Measurements from ENCODE around the gene COL5A3. TPM values are rescaled to one million over a fixed set of nuclear protein-coding genes. Genes with fewer than 3 reads are reported as not detected.
"Not testable (repeated sequence)": the region's sequence is repeated elsewhere in the genome, so short reads cannot be mapped to it uniquely, and the experiment has no call there.

The COL5A3 gene
- total RNA-seq (2014; rRNA removed; shearing (Covaris generic)): 0.02 and 0.22 TPM in 2 replicates

GRCh38 chr19:10010247-10010691 is at the start of gene COL5A3:
Gene COL5A3, minus strand, starts transcription at chr19:10010504. Its CDS starts 119 bp downstream, at chr19:10010385.
- DNase-seq (ENCODE audit: low spot score): no peak

GRCh38 chr19:10052602-10053360 is 42.5 kb upstream of the COL5A3 start:
- DNase-seq (ENCODE audit: low spot score): no peak

- DNase-seq (ENCODE audit: low spot score): no peak
Measured at GRCh38 chr19:10049626-10050025, 39.3 kb upstream of the COL5A3 start.

GRCh38 chr19:10045371-10045770 is 35.1 kb upstream of the COL5A3 start:
- DNase-seq (ENCODE audit: low spot score): no peak

GRCh38 chr19:10044390-10044789 is 34.1 kb upstream of the COL5A3 start:
- DNase-seq (ENCODE audit: low spot score): no peak

GRCh38 chr19:10043286-10043927 is 33.1 kb upstream of the COL5A3 start:
- DNase-seq (ENCODE audit: low spot score): peak; percentile 35

- DNase-seq (ENCODE audit: low spot score): no peak
Measured at GRCh38 chr19:10037809-10038208, 27.5 kb upstream of the COL5A3 start.

- DNase-seq (ENCODE audit: low spot score): no peak
Measured at GRCh38 chr19:10037367-10037766, 27.1 kb upstream of the COL5A3 start.

GRCh38 chr19:10036601-10037071 is 26.3 kb upstream of the COL5A3 start:
- DNase-seq (ENCODE audit: low spot score): no peak

GRCh38 chr19:10033614-10034013 is 23.3 kb upstream of the COL5A3 start:
- no peak for DNase-seq (ENCODE audit: low spot score)

- DNase-seq (ENCODE audit: low spot score): peak; percentile 89
Measured at GRCh38 chr19:10027158-10027997, 17.1 kb upstream of the COL5A3 start.

- no peak for DNase-seq (ENCODE audit: low spot score)
Measured at GRCh38 chr19:10026744-10027143, 16.4 kb upstream of the COL5A3 start.

- DNase-seq (ENCODE audit: low spot score): not testable (repeated sequence)
Measured at GRCh38 chr19:10023096-10023495, 12.8 kb upstream of the COL5A3 start.

GRCh38 chr19:10021863-10022262 is 11.6 kb upstream of the COL5A3 start:
- DNase-seq (ENCODE audit: low spot score): no peak

- no peak for DNase-seq (ENCODE audit: low spot score)
Measured at GRCh38 chr19:10021446-10021845, 11.1 kb upstream of the COL5A3 start.

GRCh38 chr19:10020851-10021250 is 10.5 kb upstream of the COL5A3 start:
- DNase-seq (ENCODE audit: low spot score): no peak

- DNase-seq (ENCODE audit: low spot score): no peak
Measured at GRCh38 chr19:10019246-10019645, 8.9 kb upstream of the COL5A3 start.

GRCh38 chr19:10018786-10019185 is 8.5 kb upstream of the COL5A3 start:
- DNase-seq (ENCODE audit: low spot score): no peak

- peak; percentile 57 for DNase-seq (ENCODE audit: low spot score)
Measured at GRCh38 chr19:10018263-10018662, 8.0 kb upstream of the COL5A3 start.

GRCh38 chr19:10013834-10014618 is 3.7 kb upstream of the COL5A3 start:
- no peak for DNase-seq (ENCODE audit: low spot score)

- DNase-seq (ENCODE audit: low spot score): no peak
Measured at GRCh38 chr19:10013316-10013715, 3.0 kb upstream of the COL5A3 start, which contains the start of gene RDH8. Gene RDH8, plus strand, starts transcription at chr19:10013483. Its CDS starts 15 bp downstream, at chr19:10013498.
